Posterior cingulate gyrus (tissue), 11 donors: ENCODE data around the gene LIPC.

Experiments
- DNase-seq, 10 donors: peaks; one replicate each; pipeline versions ENCODE4 v3.0.0 to v3.0.0-alpha.2; 2020 to 2021; ENCODE audit warnings: mixed read lengths in 3 of 10
- intact Hi-C: fragments of 100-400 bp; cut with DNase I; formaldehyde crosslinking; loops from one replicate; pipeline ENCODE4 v1.15.1; 2023

Gene LIPC

DNA sequence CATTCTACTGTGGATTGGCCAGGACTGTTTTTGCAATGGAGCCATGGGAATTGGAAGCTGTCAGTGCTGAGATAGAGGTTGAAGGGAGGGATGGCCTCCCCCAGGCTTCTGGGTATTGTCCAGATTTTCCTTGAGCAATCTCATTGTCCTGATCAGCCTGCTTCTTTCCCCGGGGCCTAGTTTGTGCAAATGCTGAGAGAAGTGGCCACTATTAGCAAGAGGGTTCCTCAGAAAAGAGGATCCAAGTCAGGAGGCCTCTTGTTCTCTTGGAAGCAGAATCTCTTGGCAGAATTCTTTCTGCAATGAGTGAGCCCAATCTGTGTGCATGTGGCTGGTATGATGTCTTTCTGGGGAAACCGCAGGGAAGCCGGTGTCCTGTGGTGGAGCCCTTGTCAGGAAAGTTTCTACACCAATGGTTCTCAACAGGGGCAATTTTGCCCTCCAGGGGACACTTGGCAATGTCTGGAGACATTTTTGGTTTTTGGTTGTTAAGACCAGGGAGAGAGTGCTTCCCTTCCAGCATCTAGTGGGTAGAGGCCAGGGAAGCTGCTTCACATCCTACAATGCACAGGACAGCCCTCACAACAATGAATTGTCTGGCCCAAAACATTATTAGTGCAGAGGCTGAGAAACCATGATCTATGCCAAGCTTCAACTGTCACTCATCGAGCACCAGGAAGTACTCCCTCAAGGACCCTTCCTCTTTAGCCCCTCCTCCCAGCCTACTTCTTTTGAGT is 2.0 kb downstream of the LIPC start:
- no peak for DNase-seq
- intact Hi-C loops: no loop called here

DNA sequence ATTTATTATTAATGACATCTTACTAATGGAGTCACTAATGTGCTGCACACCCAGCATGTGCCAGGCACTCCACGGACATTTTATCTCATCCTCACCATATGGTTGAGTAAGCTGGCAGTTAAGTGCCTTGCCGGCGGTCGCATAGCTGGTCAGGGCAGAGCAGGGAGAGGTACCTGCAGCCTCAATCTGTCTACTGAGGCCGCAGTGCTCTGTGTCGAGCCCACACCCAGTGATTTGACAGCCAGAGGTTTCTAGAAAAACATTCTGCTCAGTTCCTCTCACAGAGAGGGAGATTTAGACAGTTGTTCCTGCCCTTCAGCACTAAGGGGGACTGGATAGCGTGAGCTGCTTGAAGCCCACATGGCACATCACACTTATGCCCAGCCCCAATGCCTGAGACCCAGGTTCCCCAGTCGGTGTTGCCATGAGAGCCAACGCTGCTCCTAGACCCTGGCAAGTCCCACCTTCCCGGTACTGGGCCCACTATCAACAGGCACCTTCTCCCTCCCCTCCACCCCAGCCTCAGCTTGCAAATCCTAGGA is 2.6 kb downstream of the LIPC start:
- intact Hi-C loops: no loop called here
- DNase-seq: no peak

DNA sequence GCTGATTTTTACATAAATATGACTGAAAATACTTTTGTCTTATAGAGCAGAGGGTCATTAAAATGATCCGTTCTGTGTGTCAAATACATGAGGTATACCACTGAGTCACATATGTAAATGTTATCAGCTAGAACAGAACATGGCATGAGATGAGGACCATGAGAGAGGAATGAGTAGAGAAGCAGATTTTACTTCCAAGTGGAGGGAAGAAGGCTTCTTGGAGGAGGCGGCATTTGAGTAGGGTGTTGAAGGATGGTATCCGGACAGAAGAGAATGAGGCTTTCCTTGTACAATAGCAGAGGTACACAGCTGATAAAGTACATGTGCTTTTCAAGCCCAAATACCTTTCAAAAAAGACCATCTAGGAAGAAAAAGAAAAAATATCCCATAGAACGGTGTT is 4.8 kb downstream of the LIPC start:
- intact Hi-C loops: no loop called here
- no peak for DNase-seq

DNA sequence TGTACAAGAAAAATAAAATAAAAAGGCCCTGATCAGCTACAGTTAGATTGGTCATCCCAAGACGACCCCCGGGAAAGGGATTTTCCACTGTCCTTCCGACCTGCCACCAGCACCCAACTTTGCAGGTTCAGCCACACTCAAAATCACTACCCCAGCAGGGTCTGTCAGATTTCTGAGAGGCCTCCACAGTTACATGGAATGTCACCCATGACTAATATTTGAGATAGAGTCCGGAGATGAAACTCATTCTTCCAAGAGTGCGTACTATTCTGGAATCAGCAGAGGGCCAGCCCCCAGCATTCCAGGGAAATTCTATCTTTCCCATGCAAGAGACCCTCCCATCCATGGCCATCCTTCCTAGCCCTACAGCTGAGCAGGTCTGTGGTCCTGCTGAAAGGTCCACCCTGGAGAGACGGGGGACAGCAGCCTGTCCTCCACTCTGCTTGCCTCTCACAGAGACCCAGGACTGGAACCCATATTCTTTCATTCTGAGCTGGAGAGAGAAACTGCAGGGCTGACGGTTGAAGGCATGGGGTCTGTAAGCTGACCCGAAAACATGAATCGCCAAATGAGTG is 5.8 kb downstream of the LIPC start:
- intact Hi-C loops: no loop called here
- no peak for DNase-seq

DNA sequence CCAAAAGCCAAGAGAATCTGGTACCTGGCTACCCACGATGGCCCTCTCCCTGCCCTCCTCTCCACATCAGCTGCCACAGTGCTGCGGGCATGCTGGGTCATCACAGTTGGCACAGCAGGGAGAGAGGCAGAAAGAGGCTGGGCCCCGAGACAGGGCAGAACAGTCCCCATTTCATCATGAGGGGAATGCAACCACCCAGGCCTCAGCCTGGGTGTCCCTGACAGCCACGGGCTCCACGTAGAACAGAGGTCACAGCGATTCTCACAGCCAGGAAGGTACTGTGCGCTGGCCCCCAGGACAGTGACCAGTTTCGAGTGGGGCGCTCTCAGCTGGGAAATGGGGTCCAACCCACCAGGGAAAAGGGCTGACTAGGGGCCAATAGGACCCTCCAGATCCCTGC is 6.3 kb downstream of the LIPC start:
- DNase-seq: no peak
- intact Hi-C loops: no loop called here

DNA sequence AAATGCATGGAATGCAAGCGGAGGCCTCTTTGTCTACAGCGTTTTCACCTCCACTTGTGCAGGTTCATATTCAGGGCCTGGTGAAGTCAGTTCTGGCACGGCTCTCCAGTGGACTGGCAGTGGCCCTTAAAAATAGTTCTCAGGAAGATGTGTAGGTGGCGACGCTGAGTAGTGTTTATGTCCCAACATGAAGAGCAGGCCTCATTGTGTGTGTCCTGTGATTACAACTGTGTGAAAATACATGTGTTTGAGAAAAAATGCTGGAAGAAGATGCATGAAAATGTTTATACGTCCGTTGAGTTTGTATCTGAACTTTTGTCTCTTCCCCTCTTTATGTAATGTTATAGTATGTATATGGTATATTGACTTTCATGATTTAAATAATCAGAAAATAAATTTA is 7.2 kb downstream of the LIPC start:
- intact Hi-C loops: no loop called here

DNA sequence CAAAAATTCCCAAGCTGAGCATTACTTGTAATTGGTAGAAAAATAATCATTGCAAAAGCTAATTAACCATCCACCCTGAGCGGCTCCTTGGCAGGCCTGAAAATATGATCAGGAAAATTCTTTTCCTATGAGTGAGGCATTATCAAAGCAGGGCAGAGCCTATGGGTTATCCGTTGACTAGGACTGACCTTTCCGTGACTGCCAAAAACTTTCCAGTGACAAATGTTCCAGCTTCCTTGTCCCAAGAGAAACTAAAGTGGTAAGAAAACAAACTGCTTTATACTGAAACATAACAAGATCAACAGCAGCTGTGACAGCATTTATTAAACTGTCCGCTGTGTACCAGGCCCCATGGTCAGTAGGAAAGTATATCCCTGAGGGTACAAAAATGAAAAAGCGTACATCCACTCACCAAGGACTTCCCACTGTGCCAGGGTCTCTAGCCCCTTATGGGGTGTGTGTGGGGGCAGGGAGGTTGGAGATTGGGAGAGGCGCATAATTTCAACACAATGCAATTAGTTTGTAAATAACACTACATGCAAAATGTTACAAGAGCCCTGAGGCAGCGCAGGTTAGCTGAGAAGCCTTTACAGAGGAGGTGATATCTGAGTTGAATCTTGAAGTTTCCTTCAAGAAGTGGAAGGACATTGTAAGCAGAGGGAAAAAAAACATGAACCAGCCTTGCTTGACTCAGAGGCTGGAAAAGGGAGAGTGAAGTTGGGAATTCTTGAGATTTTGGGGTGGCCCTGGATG is 8.5 kb downstream of the LIPC start:
- no peak for DNase-seq
- intact Hi-C loops: no loop called here

More for the DNA sequence above, 7.2 kb downstream of the LIPC start:
- DNase-seq: no peak

DNA sequence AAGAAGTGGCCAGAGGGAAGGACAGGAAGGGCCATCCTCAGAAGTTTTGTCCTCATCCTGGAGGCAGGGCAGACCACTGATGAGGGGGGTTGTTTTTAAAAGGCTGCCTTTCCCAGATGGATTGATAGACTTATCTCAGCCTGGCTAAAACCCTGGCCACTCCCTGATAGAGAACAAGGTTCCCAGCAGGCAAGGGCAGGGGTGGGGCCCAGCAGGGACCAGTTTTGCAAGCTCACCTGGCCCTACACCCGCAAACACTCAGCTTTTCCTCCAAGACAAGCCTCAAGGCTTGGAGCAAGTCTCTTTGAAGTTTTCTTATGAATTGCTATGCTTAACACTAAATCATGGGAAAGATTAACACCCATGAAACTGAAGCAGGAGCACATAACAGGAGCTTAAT is 9.1 kb downstream of the LIPC start:
- DNase-seq: no peak
- intact Hi-C loops: no loop called here

DNA sequence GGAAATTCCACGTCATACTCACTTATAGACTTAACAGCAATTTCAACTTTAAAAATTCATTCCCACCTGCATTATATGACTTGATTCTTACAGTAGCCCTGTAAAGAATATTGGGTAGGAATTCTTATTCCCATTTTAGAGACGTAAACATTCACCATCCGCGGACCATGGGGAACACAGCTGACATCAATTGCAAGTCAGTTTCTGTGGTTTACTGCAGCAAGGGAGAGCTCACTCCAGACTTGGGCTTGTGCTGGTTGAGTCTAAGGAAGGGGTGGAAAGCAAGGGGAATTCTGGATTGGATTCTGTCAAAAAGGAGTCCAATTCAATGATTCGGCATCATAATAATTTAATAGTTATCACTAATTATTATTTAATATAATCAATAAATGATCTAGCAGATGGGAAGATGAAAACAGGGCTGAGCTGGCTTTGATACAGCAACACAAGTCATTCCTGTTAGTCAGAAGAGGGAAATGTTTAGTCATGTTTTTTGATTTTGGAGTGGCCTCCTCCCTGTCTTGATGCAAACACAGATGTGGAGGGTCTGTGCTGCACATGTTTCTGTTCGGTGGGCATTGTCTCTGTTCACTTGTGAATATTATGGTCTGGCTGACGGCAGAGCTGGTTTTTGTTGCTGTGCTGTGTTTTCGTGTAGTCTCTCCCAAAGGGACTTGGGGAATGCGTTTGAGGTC is 9.7 kb downstream of the LIPC start:
- intact Hi-C loops: no loop called here

DNA sequence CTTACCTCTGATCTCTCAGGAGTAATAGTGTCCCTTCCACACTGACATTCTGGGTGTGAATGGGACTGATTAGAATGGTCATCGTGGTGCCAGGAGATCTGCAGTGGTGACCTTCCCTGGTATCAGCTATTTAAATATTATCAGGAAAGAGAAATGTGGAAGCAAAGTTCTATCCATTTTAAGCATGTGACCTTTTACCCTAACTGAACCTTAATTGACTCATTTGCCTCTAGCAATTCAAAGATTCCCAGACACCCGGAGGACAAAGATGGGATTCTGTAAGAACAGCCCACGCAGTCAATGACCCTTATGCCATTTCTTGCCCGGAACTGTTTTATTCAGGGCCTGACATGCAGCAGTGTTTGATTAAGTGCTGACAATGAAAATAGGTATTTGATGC is 10.3 kb downstream of the LIPC start:
- intact Hi-C loops: no loop called here
- no peak for DNase-seq

More for the DNA sequence above, 9.7 kb downstream of the LIPC start:
- DNase-seq: no peak

DNA sequence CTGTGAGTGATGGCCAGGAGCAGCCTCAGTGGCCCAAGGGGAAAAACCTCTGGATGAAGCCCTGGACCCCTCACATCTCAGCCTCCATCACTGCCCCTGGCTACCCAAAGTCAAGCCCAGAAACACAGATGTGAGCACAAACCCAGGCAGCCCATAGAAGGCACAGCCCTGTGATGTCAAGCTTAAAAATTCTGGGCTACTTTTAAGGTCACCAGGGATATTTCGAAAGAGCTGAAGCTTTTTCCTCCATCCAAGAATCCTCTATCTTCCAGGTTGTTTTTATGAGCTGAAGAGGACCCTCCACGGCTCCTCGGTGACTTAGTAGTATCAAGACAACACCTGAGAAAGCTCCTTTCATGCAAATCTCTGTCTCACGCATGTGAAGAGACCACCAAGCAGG is 11.5 kb downstream of the LIPC start:
- no peak for DNase-seq
- intact Hi-C loops: no loop called here

DNA sequence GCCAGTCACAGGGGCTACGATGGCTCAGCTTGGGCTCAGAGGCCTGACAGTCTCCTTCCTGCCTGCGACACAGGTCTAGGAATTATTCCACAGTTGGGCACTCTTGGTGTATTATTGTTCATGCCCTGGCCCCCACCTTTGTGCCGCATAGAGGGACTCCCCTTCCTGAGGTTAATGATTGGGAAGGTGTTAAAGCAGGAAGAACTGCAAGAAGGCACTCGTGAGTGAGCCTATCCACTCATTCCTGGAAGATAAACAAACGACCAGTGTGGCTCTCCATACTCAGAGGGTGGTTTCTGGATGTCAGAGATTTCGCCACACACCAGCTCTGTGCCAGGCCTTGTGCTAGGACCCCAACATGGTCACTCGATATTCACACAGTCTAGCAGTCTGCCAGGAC is 12.3 kb downstream of the LIPC start:
- no peak for DNase-seq
- intact Hi-C loops: no loop called here

DNA sequence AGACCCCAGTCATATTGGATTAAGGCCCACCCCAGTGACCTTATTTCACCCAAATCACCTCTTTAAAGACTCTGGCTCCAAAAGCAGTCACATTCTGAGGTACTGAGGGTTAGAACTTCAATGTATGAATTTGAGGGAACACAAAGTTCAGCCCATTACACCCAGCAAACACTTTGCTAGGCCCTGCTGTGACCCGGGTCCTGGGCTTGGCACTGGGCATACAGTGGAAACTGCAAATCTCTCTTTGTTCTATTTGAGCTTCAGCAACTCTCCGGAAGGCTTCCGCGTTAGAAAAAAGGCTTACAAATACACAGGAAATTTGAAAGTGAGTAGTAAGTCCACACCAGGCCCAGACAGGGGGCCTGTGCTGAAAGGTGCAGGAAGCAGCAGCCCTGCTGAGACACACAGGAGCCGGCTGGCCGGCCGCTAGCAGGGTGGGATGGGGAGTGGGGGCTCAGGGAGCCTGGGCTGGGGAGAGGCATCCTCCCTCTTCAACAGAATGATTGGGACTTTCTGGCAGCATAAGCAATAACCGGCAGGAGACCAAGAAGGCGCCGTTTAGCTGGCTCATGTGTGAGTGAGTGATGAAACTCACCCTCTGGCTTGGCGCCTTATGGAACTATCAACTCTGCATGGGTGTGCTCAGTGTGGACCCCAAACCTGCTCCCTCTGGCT is 13.0 kb downstream of the LIPC start:
- no peak for DNase-seq
- intact Hi-C loops: no loop called here

DNA sequence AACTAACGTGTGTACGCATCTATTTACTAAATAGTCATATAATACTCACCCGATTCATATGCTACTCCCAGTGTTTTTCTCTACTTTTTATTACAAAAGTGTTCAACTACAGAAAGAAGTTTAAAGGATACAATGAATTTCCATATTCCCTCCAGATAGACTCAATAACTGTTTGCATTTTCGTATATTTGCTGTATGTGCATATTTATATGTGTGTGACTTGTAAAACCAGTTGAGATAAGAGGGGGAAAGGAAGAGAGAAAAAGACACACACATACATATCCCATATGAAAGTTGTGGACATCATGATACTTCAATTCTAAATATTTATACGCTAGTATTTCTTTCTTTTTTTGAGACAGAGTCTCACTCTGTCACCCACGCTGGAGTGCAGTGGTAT is 14.1 kb downstream of the LIPC start:
- intact Hi-C loops: no loop called here
- DNase-seq: no peak

DNA sequence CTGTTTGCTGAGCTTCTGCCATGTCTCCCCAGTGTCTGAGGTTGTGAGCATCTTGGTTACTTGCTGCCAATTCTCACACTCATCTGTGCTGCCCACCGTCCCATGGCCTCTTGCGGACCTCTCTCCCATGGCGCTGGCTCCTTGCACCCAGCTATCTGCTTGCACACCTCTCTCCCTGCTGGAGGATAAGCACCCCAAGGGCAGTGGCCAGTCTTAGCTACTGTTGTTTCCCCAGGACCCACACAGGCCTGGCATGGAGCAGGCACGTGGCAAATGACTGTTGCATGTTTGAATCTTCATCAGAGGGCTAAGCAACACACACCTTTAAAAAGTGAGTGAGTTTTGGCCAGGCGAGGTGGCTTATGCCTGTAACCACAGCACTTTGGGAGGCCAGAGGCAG is 14.7 kb downstream of the LIPC start:
- intact Hi-C loops: no loop called here
- peak in 1 of 10 donors; percentile 64 for DNase-seq

DNA sequence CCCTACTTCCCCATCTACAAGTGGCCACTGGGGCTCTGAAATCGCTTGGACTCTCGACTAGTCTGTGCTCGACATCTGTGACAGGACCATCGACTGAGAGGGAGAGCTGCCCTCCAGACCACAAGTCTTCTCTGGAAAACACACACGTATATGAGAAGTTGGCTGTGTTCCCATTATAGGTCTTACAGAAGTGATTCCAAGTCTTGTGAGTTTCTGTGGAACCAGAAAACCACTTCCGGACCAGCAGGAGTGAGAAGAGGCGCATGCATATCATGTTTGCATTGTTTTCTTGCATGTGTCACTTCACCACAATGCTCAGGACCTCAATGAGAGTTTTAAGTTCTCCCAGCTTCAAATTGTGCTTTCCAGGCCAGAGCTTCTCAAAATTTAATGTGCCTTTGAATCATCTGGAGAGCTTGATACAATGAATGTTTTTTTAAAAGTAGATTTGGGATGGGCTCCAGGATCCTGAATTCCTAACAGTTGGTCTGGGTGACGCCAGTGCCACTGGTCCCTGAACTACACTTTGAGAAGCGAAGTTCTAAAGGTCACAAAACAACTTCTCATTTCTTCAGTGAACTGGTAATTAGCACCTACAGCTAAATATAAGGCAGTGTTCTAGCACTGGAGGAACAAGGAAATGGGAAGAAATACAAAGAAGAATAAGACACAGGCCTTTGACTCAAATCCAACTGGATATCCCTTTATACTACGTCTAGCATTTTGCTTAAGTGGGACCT is 15.7 kb downstream of the LIPC start:
- intact Hi-C loops: no loop called here
- DNase-seq: peak in 1 of 10 donors; percentile 49

DNA sequence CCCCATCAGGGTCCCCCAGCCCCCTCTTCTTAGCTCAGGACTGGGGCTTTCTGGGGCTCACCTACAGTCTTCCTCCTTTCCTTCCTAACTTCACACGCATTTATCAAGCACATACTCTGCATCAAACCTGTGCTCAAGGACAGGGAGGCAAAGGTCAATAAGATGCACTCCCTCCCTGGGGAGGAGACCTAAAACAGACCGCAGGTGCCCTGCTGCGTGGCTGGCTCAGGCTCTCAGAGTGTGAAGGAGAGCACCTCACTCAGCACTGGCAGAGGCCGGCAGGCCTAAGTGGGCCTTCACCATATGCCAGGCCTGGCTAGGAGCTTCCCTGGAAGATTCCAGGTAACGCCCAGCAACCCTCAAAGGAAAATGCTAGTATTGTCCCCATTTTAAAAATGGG is 16.5 kb downstream of the LIPC start:
- peak in 1 of 10 donors; percentile 46 for DNase-seq
- intact Hi-C loops: no loop called here

DNA sequence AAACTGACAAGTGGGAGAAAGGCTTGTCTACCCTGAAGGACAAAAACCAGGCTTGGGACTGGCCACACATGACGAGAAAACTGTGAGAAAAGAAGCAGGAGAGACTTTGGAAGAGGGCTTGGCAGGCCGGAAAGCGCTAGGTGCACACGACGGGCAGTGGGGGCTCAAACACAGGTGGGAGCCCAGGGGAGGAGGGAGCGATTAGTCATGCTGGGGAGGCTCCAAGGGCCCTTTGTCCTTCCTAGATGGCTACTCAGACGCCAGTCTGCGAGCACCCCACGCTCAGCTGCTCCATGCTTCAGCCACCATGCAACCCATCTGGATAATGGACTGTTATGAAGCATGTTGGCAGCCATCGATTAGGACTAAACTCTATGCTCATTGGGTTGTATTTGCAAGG is 17.1 kb downstream of the LIPC start:
- peak in 1 of 10 donors; percentile 25 for DNase-seq
- intact Hi-C loops: no loop called here

DNA sequence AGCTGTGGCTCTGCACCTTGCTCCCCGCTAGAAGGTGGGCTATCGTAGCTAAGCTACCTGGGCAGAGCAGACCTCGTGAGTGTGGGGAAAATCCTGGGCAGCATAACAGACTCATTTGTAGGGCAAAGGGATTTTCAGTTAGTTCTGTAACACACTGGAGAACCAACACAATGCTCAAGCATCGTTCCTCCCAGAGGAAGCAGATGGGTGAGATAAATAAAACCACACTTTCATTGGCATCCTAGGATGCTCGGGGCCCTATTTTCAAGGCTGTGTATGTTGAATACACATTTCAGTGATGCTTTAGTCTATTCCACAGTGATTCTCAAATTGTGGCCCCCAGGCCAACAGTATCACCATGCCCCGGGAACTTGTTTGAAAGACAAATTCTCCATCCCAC is 20.0 kb downstream of the LIPC start:
- DNase-seq: no peak
- intact Hi-C loops: no loop called here

DNA sequence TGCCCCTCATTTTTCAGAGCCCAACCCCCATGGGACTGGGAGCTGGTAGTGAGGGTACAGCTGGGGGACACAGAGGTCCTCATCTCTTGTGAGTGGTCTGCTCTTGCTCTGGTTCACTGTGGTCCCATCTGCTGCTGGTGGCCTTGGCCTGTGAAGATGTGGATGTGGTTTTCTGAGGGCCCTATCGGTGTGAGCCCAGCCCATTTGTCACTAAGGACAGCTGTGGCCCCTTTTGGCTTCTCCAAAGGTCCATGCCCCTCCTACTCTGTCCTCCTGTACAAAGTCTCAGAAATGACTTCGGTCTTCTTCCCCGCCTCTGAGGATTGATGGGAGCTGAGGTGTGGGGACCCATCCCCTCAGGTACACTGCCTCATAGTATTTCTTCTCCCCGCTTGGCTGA is 21.0 kb downstream of the LIPC start:
- intact Hi-C loops: no loop called here
- DNase-seq: peak in 1 of 10 donors; percentile 41
